Stimulated activated CD8-positive, alpha-beta memory T cell treated with anti-CD3 and anti-CD28 coated beads, Interleukin-2, amount 100 ng/mL, for 48 hours (primary cell): ENCODE data around the gene ANKRD33.
A peak's percentile ranks its signal among the peaks of the same experiment; 100 is the strongest.
"Not testable (repeated sequence)": the region's sequence is repeated elsewhere in the genome, so short reads cannot be mapped to it uniquely, and the experiment has no call there.

Source experiments
- DNase-seq, 2 donors: peaks; one replicate each; pipeline ENCODE4 v3.0.0-alpha.2; 2020; ENCODE audit warnings: low read depth in 2 of 2

The ANKRD33 gene

GRCh38 chr12:51883295-51883694, 4.6 kb upstream of the ANKRD33 start:
- DNase-seq, result no peak

GRCh38 chr12:51883998-51884675, 3.8 kb upstream of the ANKRD33 start:
- no peak for DNase-seq

- DNase-seq, result no peak
These were observed 3.1 kb upstream of the ANKRD33 start for GRCh38 chr12:51884676-51885229.

- DNase-seq, result not testable (repeated sequence)
These were observed 2.4 kb upstream of the ANKRD33 start for GRCh38 chr12:51885294-51886020.

- DNase-seq, result peak in 1 of 2 donors; percentile 13
These were observed 1.7 kb upstream of the ANKRD33 start for GRCh38 chr12:51886021-51886710.

- no peak for DNase-seq
These were observed 663 bp downstream of the ANKRD33 start for GRCh38 chr12:51888316-51889215.

GRCh38 chr12:51889216-51890132, 1.6 kb downstream of the ANKRD33 start:
- DNase-seq, result no peak

GRCh38 chr12:51890133-51890464, 2.2 kb downstream of the ANKRD33 start:
- no peak for DNase-seq

- no peak for DNase-seq
These were observed 2.7 kb downstream of the ANKRD33 start for GRCh38 chr12:51890511-51891171.

GRCh38 chr12:51891843-51892242, 3.9 kb downstream of the ANKRD33 start:
- no peak for DNase-seq

GRCh38 chr12:51893786-51894185, 5.9 kb downstream of the ANKRD33 start:
- no peak for DNase-seq

- no peak for DNase-seq
These were observed 7.7 kb downstream of the ANKRD33 start for GRCh38 chr12:51895378-51896135.

GRCh38 chr12:51896236-51896635, 8.3 kb downstream of the ANKRD33 start:
- DNase-seq, result no peak

GRCh38 chr12:51897181-51897580, 9.3 kb downstream of the ANKRD33 start:
- DNase-seq, result no peak

- no peak for DNase-seq
These were observed 10.6 kb downstream of the ANKRD33 start for GRCh38 chr12:51898506-51898905.

- no peak for DNase-seq
These were observed 11.0 kb downstream of the ANKRD33 start for GRCh38 chr12:51898937-51899336.

GRCh38 chr12:51900323-51900889, 12.5 kb downstream of the ANKRD33 start:
- DNase-seq, result no peak

- DNase-seq, result no peak
These were observed 13.4 kb downstream of the ANKRD33 start for GRCh38 chr12:51901121-51901817.
